Small intestine (tissue), 7 donors: ENCODE results near the gene SLF2. TPM values are rescaled to one million over a fixed set of nuclear protein-coding genes. Genes with fewer than 3 reads are reported as not detected.

Source experiments
- DNase-seq, 2 donors: peaks; one replicate each; pipeline versions ENCODE4 v3.0.0 to v3.0.0-alpha.2; 2013
- FAIRE-seq: peaks from 2 replicates; lab custom pipeline; 2012; peaks lifted over from hg19 to GRCh38; lab: Jason Lieb, UNC
- H3K27ac ChIP-seq, 3 donors: one replicate each; pipeline ENCODE4 v1.5.1; 2013; ENCODE audit warnings: low read length in 2 of 3, mild to moderate bottlenecking in 2 of 3, control low read depth in 1 of 3, inconsistent platforms in 1 of 3, low read depth in 1 of 3, moderate library complexity in 1 of 3
- H3K27me3 ChIP-seq, 3 donors: one replicate each; pipeline ENCODE4 v1.6.1; 2013; ENCODE audit warnings: low read length in 3 of 3, inconsistent platforms in 1 of 3; ENCODE audit not compliant: control insufficient read depth in 3 of 3, insufficient read depth in 3 of 3
- H3K36me3 ChIP-seq, 3 donors: one replicate each; pipeline ENCODE4 v1.6.1; 2013; ENCODE audit warnings: low read length in 3 of 3, inconsistent platforms in 1 of 3, low read depth in 1 of 3, mild to moderate bottlenecking in 1 of 3, moderate library complexity in 1 of 3; ENCODE audit not compliant: control insufficient read depth in 3 of 3, insufficient read depth in 2 of 3
- H3K4me1 ChIP-seq, 3 donors: one replicate each; pipeline ENCODE4 v1.6.1; 2013; ENCODE audit warnings: low read length in 2 of 3, inconsistent platforms in 1 of 3, low read depth in 1 of 3, mild to moderate bottlenecking in 1 of 3, moderate library complexity in 1 of 3; ENCODE audit not compliant: control insufficient read depth in 3 of 3, insufficient read depth in 2 of 3
- H3K4me3 ChIP-seq, 3 donors: one replicate each; pipeline ENCODE4 v1.5.1; 2013; ENCODE audit warnings: low read length in 3 of 3, control low read depth in 1 of 3, inconsistent platforms in 1 of 3, low read depth in 1 of 3, mild to moderate bottlenecking in 1 of 3, moderate library complexity in 1 of 3
- H3K9me3 ChIP-seq, 2 donors: one replicate each; pipeline ENCODE4 v1.6.1; 2013; ENCODE audit warnings: low read depth in 1 of 2, low read length in 1 of 2; ENCODE audit not compliant: control insufficient read depth in 2 of 2, insufficient read depth in 1 of 2
- WGBS, 3 donors: extraction: QIAGEN DNeasy Blood & Tissue Kit; methylation state at CpG; one replicate each; pipeline ENCODE4 v1.1.7; 2013; 5-methylcytosine and 5-hydroxymethylcytosine counted together
- polyA plus RNA-seq, 4 donors: library from polyadenylated mRNA; stranded (reverse) in 3 of 4; unstranded in 1 of 4; fragments of 200-250 nt in 3 of 4; fragments of 120-200 nt in 1 of 4; gene quantifications; one replicate each; pipeline versions ENCODE4 v1.2.1 to v1.2.3, GENCODE V29; 2013
- donor health status: healthy with polysubstance abuse.
- donor health status: control.
- donor health status: control.
- donor health status: Bipolar disorder and iron deficiency.
- donor health status: healthy.

Gene SLF2
- polyA plus RNA-seq, 4 donors, result 3.8 to 29.2 (median 5.6) TPM

- Histone ChIP-seq H3K27ac (no peak overlapping the region), H3K4me1 (peaks cover 0 to 39% (median 0%) of the 10 kb centered on the region in 3 donors), H3K36me3 (peaks cover 0 to 44% (median 0%) of the 10 kb centered on the region in 3 donors), H3K9me3 (no peaks in the 10 kb centered on the region), H3K4me3 (no peak overlapping the region), H3K27me3 (peaks cover 0 to 4% (median 0%) of the 10 kb centered on the region in 3 donors)
- no peak for FAIRE-seq
- 38 to 55% (median 39%) methylated on average over 9 of the region's 9 CpGs for WGBS, 3 donors
- DNase-seq, result no peak
These were observed 100.6 kb downstream of the SLF2 start for GRCh38 chr10:101013365-101013825.

- peaks cover 0 to 44% (median 0%) of the 10 kb centered on the region in 3 donors for H3K36me3 ChIP-seq
- no peaks in the 10 kb centered on the region for H3K9me3 ChIP-seq
- H3K27me3 ChIP-seq, result peaks cover 0 to 4% (median 0%) of the 10 kb centered on the region in 3 donors
- H3K4me1 ChIP-seq, result peaks cover 0 to 38% (median 0%) of the 10 kb centered on the region in 3 donors
- DNase-seq (peak; percentile 68 to 81), FAIRE-seq (no peak)
- H3K27ac ChIP-seq, result no peak overlapping the region
- 13 to 20% (median 15%) methylated on average over 11 of the region's 11 CpGs for WGBS, 3 donors
- no peak overlapping the region for H3K4me3 ChIP-seq
These were observed 101.6 kb downstream of the SLF2 start for GRCh38 chr10:101014230-101014884.

Other genes with a start within 250 kb of the SLF2 start
- under 1 TPM in 1 of 4 donors, not detected in 3; 0.09 TPM for gene PAX2, start 167.4 kb upstream of the SLF2 start, polyA plus RNA-seq
- gene SEMA4G, start 56.5 kb downstream of the SLF2 start, polyA plus RNA-seq, result 100 to 1,000 TPM in 2 of 4 donors, 10 to 100 TPM in 2; 44.9 to 153 (median 104) TPM
- gene MRPL43, start 74.5 kb downstream of the SLF2 start, polyA plus RNA-seq, result 100 to 1,000 TPM in 3 of 4 donors, 10 to 100 TPM in 1; 90.1 to 122 (median 107) TPM
- 10 to 100 TPM in 1 of 4 donors, 1 to 10 TPM in 3; 1.6 to 10.2 (median 4.7) TPM for gene TWNK, start 74.6 kb downstream of the SLF2 start, polyA plus RNA-seq
- gene LZTS2, start 86.8 kb downstream of the SLF2 start, polyA plus RNA-seq, result 10 to 100 TPM; 13.6 to 59.6 (median 29.0) TPM
- 10 to 100 TPM in 3 of 4 donors, 1 to 10 TPM in 1; 3.1 to 52.6 (median 28.8) TPM for gene PDZD7, start 118.2 kb downstream of the SLF2 start, polyA plus RNA-seq
- 100 to 1,000 TPM in 2 of 4 donors, 10 to 100 TPM in 2; 35.0 to 222 (median 87.5) TPM for gene SFXN3, start 118.3 kb downstream of the SLF2 start, polyA plus RNA-seq
- gene KAZALD1, start 149.0 kb downstream of the SLF2 start, polyA plus RNA-seq, result 10 to 100 TPM in 3 of 4 donors, 1 to 10 TPM in 1; 8.1 to 76.0 (median 33.1) TPM
- 1 to 10 TPM in 2 of 4 donors, under 1 TPM in 2; 0.27 to 2.7 (median 1.2) TPM for gene TLX1, start 218.3 kb downstream of the SLF2 start, polyA plus RNA-seq